SK-N-MC (cell line): ENCODE measurements around the gene AFDN.
A peak's percentile ranks its signal among the peaks of the same experiment; 100 is the strongest.

ENCODE experiments used
- DNase-seq: peaks from one replicate; pipeline ENCODE4 v3.0.0-alpha.2; 2011; ENCODE audit warnings: low read depth, low spot score
- H3K27ac ChIP-seq: fragments of 200-600 bp; sonication (generic); 2 replicates; pipeline ENCODE4 v1.5.1; 2016; ENCODE audit warnings: mixed run types
- H3K36me3 ChIP-seq: fragments of 200-600 bp; sonication (generic); 2 replicates; pipeline ENCODE4 v1.6.1; 2017; ENCODE audit warnings: antibody characterized with exemption, low read length, mixed read lengths; ENCODE audit not compliant: insufficient read depth
- H3K4me3 ChIP-seq: fragments of 200-600 bp; sonication (generic); 2 replicates; pipeline ENCODE4 v1.5.1; 2016
- H3K9ac ChIP-seq: fragments of 200-600 bp; sonication (generic); 2 replicates; pipeline ENCODE4 v1.8.0; 2017; ENCODE audit warnings: mixed run types, mixed read lengths; ENCODE audit not compliant: insufficient read length
- H3K9me3 ChIP-seq: fragments of 200-600 bp; sonication (generic); 2 replicates; pipeline ENCODE4 v1.6.1; 2017; ENCODE audit warnings: low read depth, mild to moderate bottlenecking, antibody characterized with exemption, low read length, moderate library complexity, mixed read lengths
- EZH2 ChIP-seq: fragments of 200-600 bp; sonication (generic); IDR thresholded peaks from one replicate; pipeline ENCODE4 v1.6.1; 2017; ENCODE audit warnings: antibody characterized with exemption
- FOXP2 ChIP-seq: optimal IDR thresholded peaks from 2 replicates; pipeline ENCODE3; 2011; ENCODE audit warnings: mild to moderate bottlenecking, moderate library complexity; ENCODE audit not compliant: insufficient read depth; ENCODE audit errors: extremely low read length, control extremely low read depth
- POLR2AphosphoS5 ChIP-seq: IDR thresholded peaks from 2 replicates; pipeline ENCODE4 v1.6.1; 2012; ENCODE audit warnings: mild to moderate bottlenecking, low read depth, low read length, borderline replicate concordance

The AFDN gene

DNA sequence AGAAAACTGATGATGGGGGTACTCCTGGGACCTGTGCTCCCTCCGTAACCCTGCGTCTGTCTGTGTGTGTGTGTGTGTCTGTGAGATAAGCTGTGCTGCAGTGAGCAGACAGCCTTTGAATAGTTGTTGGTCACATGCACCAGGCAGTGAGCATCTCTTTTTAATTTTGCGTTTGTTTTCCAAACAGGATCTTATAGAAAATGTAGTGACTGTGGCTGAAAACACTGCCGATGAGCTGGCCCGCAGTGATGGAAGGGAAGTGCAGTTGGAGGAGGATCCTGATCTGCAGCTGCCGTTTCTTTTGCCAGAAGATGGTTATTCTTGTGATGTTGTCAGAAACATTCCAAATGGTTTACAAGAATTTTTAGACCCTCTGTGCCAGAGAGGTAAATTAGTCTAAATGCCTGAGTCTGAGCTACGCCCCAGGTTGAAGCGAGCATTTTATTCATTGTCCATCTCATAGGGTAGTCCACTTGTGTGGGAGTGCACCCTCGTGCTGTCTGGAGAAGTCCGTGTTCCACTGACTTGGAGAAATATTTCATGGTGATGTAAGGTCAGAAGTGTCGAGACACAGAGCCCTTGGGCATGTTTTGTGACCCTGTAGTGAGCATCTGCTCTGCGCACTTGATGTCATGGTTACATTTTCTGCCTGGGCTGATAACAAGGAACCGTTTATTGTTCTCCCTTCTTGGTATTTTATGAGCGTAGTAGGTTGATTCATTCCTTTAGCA, 92.0 kb downstream of the AFDN start:
- H3K9me3 ChIP-seq, result no peaks in the 10 kb centered on the region
- no peak overlapping the region for H3K4me3 ChIP-seq
- H3K27ac ChIP-seq, result no peak overlapping the region
- H3K36me3 ChIP-seq, result peaks cover 66% of the 10 kb centered on the region
- no peak overlapping the region for H3K9ac ChIP-seq
- DNase-seq, result no peak
- TF ChIP-seq EZH2 (no peak), POLR2AphosphoS5 (no peak), FOXP2 (no peak)

DNA sequence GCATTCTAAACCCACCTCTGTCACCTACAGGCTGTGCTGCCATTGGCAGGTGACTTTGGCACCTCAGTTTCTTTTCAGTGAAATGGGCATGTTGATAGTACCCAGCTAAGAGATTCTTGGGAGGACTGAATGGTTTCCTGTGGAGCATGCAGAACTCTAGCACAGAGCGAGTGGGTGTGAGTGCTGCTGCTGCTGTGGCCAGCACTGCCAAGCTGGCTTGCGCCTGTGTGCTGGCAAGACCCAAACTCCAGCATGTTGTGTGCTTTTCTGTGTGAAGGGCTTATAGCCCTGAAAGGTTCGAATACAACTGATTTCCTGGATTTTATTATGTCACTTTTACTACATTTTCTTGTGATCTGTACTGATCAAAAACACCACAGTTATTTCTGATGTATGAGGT, 92.6 kb downstream of the AFDN start:
- Histone ChIP-seq H3K4me3 (no peak overlapping the region), H3K27ac (no peak overlapping the region), H3K9me3 (no peaks in the 10 kb centered on the region), H3K36me3 (peaks cover 61% of the 10 kb centered on the region), H3K9ac (no peak overlapping the region)
- DNase-seq, result no peak
- TF ChIP-seq POLR2AphosphoS5, result no peak
- TF ChIP-seq EZH2, result no peak
- TF ChIP-seq FOXP2, result no peak

DNA sequence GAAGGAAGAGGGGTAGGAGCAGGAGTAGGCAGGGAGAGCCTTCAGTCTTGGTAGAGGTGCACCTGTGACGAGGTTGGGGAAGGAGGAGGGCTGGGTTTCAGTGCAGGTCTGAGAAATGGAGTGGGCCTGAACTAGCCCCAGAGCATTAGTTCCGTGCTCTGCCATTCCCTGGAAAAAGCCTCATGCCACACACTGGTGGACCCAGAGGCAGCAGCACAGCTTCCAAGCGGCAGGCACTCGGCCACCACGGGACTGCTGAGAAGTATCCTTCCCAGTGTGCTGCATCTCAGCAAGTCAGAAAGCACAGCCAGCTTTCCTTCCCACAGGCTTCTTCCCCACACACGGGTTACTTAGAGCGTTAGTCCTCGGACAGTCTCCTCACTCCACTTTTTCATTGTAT, 93.5 kb downstream of the AFDN start:
- H3K4me3 ChIP-seq, result no peak overlapping the region
- TF ChIP-seq POLR2AphosphoS5 (no peak), FOXP2 (no peak), EZH2 (no peak)
- no peaks in the 10 kb centered on the region for H3K9me3 ChIP-seq
- no peak for DNase-seq
- H3K27ac ChIP-seq, result no peak overlapping the region
- peaks cover 58% of the 10 kb centered on the region for H3K36me3 ChIP-seq
- no peak overlapping the region for H3K9ac ChIP-seq

DNA sequence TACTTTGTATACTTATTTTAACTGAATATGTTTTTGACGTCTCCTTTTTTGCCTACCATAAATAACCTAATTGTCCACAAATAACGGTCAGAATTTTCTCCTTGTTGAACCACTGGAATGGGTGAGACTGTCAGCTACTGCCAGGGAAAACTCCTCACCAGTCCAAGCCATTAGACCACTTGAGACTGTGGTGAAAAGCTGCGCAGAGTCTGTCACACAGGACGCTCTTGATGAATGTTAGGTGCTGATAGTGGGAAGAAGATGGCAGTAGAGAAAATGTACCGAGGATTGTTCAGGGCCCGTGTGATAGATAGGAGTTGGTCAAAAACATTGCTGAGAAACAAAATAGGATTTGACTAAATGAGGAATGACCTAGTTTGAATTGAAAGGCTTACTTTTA, 95.1 kb downstream of the AFDN start:
- DNase-seq, result no peak
- peaks cover 55% of the 10 kb centered on the region for H3K36me3 ChIP-seq
- no peak overlapping the region for H3K4me3 ChIP-seq

GRCh38 chr6:167925026-167925425, 98.3 kb downstream of the AFDN start:
- H3K9me3 ChIP-seq, result no peaks in the 10 kb centered on the region
- no peak overlapping the region for H3K9ac ChIP-seq
- H3K4me3 ChIP-seq, result no peak overlapping the region
- DNase-seq, result no peak
- H3K36me3 ChIP-seq, result peaks cover 34% of the 10 kb centered on the region
- no peak overlapping the region for H3K27ac ChIP-seq
- TF ChIP-seq POLR2AphosphoS5, result no peak
- no peak for TF ChIP-seq FOXP2
- TF ChIP-seq EZH2, result no peak

More for the DNA sequence above, 95.1 kb downstream of the AFDN start:
- no peak overlapping the region for H3K27ac ChIP-seq
- no peak overlapping the region for H3K9ac ChIP-seq
- TF ChIP-seq EZH2 (no peak), FOXP2 (no peak)
- H3K9me3 ChIP-seq, result no peaks in the 10 kb centered on the region

DNA sequence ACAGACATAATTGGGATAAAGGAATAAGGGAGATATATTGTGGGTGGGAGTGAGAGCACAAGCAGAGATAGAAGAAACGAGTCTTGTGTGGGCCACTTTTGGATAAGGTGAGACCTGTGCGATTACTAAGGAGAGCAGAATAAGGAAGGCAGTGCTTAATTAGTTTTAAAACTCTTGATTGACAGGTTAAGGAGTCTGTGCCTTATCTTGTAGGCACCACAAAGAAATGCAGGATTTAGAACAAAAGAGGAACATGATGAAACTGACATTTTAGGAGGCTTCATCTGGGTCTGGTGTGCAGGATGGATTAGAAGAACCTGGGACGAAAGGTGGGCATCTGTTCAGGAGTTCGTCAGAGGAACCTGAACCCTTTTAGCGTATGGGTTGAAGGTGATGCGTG, 100.5 kb downstream of the AFDN start:
- no peak overlapping the region for H3K9ac ChIP-seq
- no peak overlapping the region for H3K27ac ChIP-seq
- no peak overlapping the region for H3K4me3 ChIP-seq
- H3K36me3 ChIP-seq, result peaks cover 26% of the 10 kb centered on the region
- TF ChIP-seq EZH2 (no peak), FOXP2 (no peak), POLR2AphosphoS5 (no peak)
- no peak for DNase-seq
- no peaks in the 10 kb centered on the region for H3K9me3 ChIP-seq

DNA sequence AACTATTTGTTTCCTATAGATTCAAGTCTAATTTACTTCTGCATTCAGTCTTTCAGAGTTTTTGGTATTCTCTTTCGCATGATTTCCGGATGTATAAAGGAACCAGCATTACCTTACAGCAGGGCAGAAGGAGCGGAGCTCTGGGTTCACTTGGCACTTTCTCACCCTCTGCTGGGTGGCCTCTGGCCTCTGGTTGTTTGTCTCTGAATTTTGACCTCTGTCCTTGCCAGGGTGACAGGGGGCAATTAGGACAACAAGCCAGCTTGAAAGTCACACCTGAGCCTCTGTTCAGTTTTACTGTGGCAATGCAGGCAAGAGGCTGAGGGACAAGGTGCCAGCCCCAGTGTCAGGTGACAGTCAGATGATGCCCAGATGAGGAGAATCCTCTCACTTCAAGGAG, 101.4 kb downstream of the AFDN start:
- no peak overlapping the region for H3K9ac ChIP-seq
- no peak overlapping the region for H3K27ac ChIP-seq
- no peak for TF ChIP-seq POLR2AphosphoS5
- no peak for TF ChIP-seq FOXP2
- TF ChIP-seq EZH2, result no peak
- no peaks in the 10 kb centered on the region for H3K9me3 ChIP-seq
- peaks cover 28% of the 10 kb centered on the region for H3K36me3 ChIP-seq
- H3K4me3 ChIP-seq, result no peak overlapping the region
- no peak for DNase-seq

DNA sequence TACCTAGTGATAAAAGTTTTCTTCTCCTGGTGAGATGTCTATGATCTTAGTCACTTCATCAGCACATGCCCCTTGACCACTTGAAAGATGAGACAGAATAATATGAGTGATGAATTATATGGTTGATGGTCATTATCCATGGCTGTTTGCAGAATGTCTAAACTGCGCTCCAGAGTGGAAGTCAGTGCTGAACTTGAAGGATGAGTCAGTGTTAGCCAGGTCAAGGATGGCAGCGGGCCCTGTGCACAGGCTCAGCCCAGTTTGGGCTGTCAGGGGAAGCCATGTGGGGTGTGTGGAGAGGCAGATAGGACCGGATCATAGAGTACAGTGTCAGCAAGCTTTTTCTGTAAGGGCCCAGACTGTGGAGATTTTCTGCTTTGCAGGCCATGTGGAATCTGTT, 103.6 kb downstream of the AFDN start:
- no peak for DNase-seq
- no peak overlapping the region for H3K4me3 ChIP-seq
- H3K9me3 ChIP-seq, result no peaks in the 10 kb centered on the region
- TF ChIP-seq EZH2 (no peak), FOXP2 (no peak), POLR2AphosphoS5 (no peak)
- H3K27ac ChIP-seq, result no peak overlapping the region
- no peak overlapping the region for H3K9ac ChIP-seq
- peaks cover 22% of the 10 kb centered on the region for H3K36me3 ChIP-seq

DNA sequence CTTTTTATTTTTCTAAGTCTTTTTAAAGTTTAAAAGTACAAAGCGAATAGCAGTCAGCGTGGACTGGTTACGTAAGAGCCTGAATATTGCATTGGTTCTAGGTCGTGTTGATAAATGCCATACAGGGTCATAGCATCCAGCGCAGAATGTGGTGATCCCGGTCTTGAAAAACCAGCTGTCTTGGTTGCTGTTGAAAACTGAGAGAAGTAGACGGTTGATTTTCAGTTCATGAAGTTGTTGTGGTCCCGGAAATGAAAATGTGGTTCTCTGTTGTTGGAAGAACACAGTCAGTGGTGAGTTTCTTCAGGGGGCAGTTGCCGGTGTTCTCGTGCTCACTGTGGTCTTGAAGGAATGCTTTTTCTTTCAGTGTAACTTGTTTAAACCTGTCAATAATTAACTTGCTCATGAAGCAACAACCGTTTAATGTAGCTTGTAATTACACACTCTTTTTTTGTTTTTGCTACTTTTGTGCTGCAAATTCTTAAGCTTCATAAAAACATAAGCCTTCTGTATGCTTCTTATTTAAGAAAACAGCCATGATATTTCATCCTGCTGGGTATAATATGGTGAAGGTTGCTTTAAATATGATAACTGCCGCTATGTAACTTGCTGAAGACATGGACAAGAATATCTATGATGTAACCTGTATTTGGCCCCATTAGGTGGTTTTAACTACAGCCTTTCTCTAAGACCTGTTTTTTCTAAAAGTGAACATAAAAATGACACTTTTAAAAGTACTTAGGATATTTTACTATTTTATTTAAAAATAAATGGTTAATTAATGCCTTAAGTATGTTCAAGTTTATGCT, 106.0 kb downstream of the AFDN start:
- Histone ChIP-seq H3K4me3 (0 out of 2 replicates have a peak overlapping the region, but pooled peaks have one; percentile 7), H3K9me3 (no peaks in the 10 kb centered on the region), H3K36me3 (peaks cover 16% of the 10 kb centered on the region), H3K9ac (no peak overlapping the region), H3K27ac (0 out of 2 replicates have a peak overlapping the region, but pooled peaks have one; percentile 32)
- no peak for TF ChIP-seq POLR2AphosphoS5
- no peak for DNase-seq
